ENCODE data around the gene CNOT6L. TPM values are rescaled to one million over a fixed set of nuclear protein-coding genes. Genes with fewer than 3 reads are reported as not detected.

Gene CNOT6L
- total and polyA plus RNA-seq, 2 of the 4 experiments (the other 2 are of a cell fraction), result 3.5 to 21.1 TPM

DNA sequence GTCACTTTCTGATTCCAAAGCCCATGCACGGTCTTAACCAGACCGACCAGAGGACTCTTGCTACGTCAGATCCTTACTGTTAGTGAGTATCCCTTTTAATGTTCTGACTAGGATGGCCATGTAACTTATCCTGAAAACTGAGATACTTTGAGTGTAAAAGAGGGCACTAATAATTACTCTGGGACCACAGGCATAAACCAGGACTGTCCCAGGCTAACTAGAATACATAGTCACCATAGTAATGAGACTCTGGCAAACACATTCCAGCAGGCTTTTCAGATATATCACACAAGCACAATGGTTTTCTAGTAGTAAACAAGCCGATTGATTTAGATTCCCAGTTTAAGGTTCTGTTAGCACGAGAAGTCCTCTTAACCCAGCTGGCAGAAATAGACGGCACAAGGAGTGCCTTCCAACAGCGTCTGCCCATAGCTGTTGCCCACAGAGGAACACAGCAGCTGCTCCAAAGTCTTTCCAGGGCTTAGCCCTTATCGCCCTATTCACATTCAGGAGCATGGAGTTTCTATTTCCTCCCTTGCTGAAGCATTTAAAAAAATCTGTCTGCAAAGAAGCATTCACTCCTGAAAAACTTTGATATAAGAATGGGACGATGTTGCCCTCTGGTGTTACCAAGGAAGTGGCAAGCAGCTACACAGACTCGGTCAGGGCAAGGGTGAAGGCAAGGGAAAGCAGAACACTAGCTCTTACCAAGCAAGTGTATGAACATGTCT lies 121.1 kb downstream of the CNOT6L start (continued):
- TF ChIP-seq RAD21 (IDR thresholded peaks at IDR 0.05; ENCODE audit: low read length), result peak; percentile 54
- TF ChIP-seq POLR2A (IDR thresholded peaks at IDR 0.05; ENCODE audit: low read depth, low read length), result no peak

DNA sequence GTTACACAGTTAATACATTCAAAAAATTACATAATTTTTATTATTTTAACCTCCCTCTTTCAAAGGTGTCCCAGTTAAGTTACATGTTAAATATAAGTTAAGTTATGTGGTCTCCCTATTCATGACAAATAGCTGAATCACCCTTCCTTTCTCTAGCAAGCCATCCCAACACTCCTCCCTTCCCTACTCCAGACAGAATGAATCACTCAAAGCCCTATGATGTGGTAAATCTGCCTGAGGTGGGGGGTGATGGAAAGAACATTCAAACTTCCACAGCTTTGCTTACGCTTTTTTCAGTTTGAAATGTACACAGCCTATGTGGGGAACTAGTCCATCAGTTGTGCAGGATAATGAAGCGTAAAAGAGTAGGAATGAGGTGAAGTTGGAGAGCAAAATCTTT lies 123.4 kb downstream of the CNOT6L start:
- Histone ChIP-seq H2AK5ac (ENCODE audit: low read depth, low read length) (no peak overlapping the region), H2BK120ac (ENCODE audit: low read depth, low read length) (no peak overlapping the region), H4K91ac (ENCODE audit: insufficient read depth, low read depth, low read length) (no peak overlapping the region), H3K4me2 (ENCODE audit: low read depth, low read length) (peak overlapping the region; percentile 47; the same call in 1 of the 2 replicates), H3K23ac (ENCODE audit: low read depth, low read length) (no peak overlapping the region), H2AFZ (replicated peaks; ENCODE audit: low read length, poor library complexity) (no peak overlapping the region), H3K18ac (ENCODE audit: low read depth, low read length) (no peak overlapping the region), H3K4ac (ENCODE audit: low read depth, low read length) (no peak overlapping the region), H4K8ac (ENCODE audit: low read depth in 2 of 2, low read length in 2 of 2) (no peak overlapping the region), H3K4me3 (ENCODE audit: insufficient read depth, low read depth, low read length) (no peak overlapping the region), H3K79me1 (ENCODE audit: low read depth in 1 of 2, low read length in 2 of 2) (no peaks in the 10 kb centered on the region), H3K56ac (ENCODE audit: extremely low read depth, insufficient read depth, low read length) (no peak overlapping the region), H2BK5ac (ENCODE audit: low read depth, low read length, poor library complexity, severe bottlenecking) (no peak overlapping the region), H3K9ac (ENCODE audit: low read depth, low read length) (no peak overlapping the region), H3K27ac (ENCODE audit: insufficient read depth, low read length) (no peak overlapping the region), H2BK15ac (ENCODE audit: low read depth, low read length) (no peak overlapping the region), H3K36me3 (ENCODE audit: control insufficient read depth, insufficient read depth, low read length) (no peaks in the 10 kb centered on the region), H3K27me3 (ENCODE audit: control insufficient read depth, insufficient read depth, low read length) (peaks cover 11% of the 10 kb centered on the region), H4K5ac (ENCODE audit: low read depth, low read length) (no peak overlapping the region), H3K9me1 (ENCODE audit: insufficient read depth, low read length) (peaks cover 2% of the 10 kb centered on the region; the same call in 1 of the 2 replicates), H3K4me1 (ENCODE audit: control insufficient read depth, insufficient read depth, low read length) (peaks cover 5% of the 10 kb centered on the region), H3K9me3 (ENCODE audit: control insufficient read depth, insufficient read depth, low read length) (no peaks in the 10 kb centered on the region), H3K14ac (replicated peaks; ENCODE audit: low read depth, low read length) (no peak overlapping the region), H2AK9ac (replicated peaks; ENCODE audit: low read depth, low read length, poor library complexity) (no peak overlapping the region), H4K20me1 (ENCODE audit: insufficient read depth, low read length) (no peaks in the 10 kb centered on the region), H2BK20ac (ENCODE audit: low read depth, low read length) (no peak overlapping the region)
- 0% methylated on average over 1 of the region's 2 CpGs; no CpG with 5 or more reads in 1 of the 2 experiments for WGBS, 2 experiments (ENCODE audit: extremely low coverage in 2 of 2, insufficient read length in 1 of 2)
- peak; percentile 97 for DNase-seq
- intact Hi-C loops (cut with micrococcal nuclease) (loop anchor here (5.0 kb wide), 1 partner anchor 122 kb away; the partner anchor contains the start of gene CNOT6L), in situ Hi-C loops (cut with MboI; ENCODE audit: low sequenced_read_pairs) (loop anchor here (10.0 kb wide), 1 partner anchor 311 kb away; no protein-coding TSS in a partner anchor), dilution Hi-C loops (cut with HindIII; ENCODE audit: low sequenced_read_pairs, unreplicated experiment) (no loop called here)
- CTCF ChIA-PET, result interaction anchor here (0.6 to 1.1 kb wide), 2 partner anchors 76 to 122 kb away, joined by 3 read pairs; no protein-coding TSS in a partner anchor
- POLR2A ChIA-PET (ENCODE audit: unreplicated experiment), result no interaction called here
- no TSS peak for BruUV-seq (replicated peaks)
- ATAC-seq (ENCODE audit: low read depth), result peak; percentile 84
- TF ChIP-seq, protein P1, sequence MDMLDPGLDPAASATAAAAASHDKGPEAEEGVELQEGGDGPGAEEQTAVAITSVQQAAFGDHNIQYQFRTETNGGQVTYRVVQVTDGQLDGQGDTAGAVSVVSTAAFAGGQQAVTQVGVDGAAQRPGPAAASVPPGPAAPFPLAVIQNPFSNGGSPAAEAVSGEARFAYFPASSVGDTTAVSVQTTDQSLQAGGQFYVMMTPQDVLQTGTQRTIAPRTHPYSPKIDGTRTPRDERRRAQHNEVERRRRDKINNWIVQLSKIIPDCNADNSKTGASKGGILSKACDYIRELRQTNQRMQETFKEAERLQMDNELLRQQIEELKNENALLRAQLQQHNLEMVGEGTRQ (IDR thresholded peaks at IDR 0.05; ENCODE audit: low read depth, low read length), result no peak
- TF ChIP-seq MAFK (IDR thresholded peaks at IDR 0.05; ENCODE audit: low read depth, low read length) (peak; percentile 40; the same call in 1 of the 2 replicates), NFE2L2 (IDR thresholded peaks at IDR 0.05; ENCODE audit: low read depth, low read length) (peak; percentile 67), RAD21 (IDR thresholded peaks at IDR 0.05; ENCODE audit: low read length) (no peak), CEBPB (IDR thresholded peaks at IDR 0.05; ENCODE audit: low read depth, low read length) (peak; percentile 56), POLR2A (IDR thresholded peaks at IDR 0.05; ENCODE audit: low read depth, low read length) (no peak), MXI1 (IDR thresholded peaks at IDR 0.05; ENCODE audit: borderline replicate concordance, low read depth, low read length) (no peak), RCOR1 (IDR thresholded peaks at IDR 0.05; ENCODE audit: insufficient replicate concordance, low read length) (no peak), BHLHE40 (IDR thresholded peaks at IDR 0.05; ENCODE audit: low read depth, low read length) (0 out of 2 replicates have a peak, but pooled peaks have one; percentile 35), SMC3 (IDR thresholded peaks at IDR 0.05; ENCODE audit: low read depth, low read length) (no peak), CHD1 (IDR thresholded peaks at IDR 0.05; ENCODE audit: low read depth, low read length) (no peak), FOS (IDR thresholded peaks at IDR 0.05; ENCODE audit: low read depth, low read length) (peak; percentile 95)
- TF ChIP-seq, protein P2, sequence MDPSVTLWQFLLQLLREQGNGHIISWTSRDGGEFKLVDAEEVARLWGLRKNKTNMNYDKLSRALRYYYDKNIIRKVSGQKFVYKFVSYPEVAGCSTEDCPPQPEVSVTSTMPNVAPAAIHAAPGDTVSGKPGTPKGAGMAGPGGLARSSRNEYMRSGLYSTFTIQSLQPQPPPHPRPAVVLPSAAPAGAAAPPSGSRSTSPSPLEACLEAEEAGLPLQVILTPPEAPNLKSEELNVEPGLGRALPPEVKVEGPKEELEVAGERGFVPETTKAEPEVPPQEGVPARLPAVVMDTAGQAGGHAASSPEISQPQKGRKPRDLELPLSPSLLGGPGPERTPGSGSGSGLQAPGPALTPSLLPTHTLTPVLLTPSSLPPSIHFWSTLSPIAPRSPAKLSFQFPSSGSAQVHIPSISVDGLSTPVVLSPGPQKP (IDR thresholded peaks at IDR 0.05; ENCODE audit: borderline replicate concordance, low read depth, low read length), result no peak
